ENCODE results near the gene JPH2. TPM values are rescaled to one million over a fixed set of nuclear protein-coding genes. Genes with fewer than 3 reads are reported as not detected.

Gene JPH2
- total RNA-seq, 1 donor from 2014 or later = 7.9 TPM

DNA sequence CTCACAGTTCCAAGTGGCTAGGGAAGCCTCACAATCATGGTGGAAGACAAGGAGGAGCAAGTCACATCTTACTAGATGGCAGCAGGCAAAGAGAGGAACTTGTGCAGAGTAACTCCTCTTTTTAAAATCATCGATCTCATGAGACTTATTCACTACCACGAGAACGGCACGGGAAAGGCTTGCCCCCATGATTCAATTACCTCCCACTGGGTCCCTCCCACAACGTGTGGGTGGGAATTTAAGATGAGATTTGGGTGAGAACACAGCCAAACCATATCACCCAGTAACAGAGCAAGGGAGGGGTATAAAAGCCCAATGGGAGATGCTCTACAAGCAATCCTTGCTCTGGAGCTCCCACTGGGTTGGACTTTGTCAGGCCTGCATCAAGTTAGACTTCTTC is 80.4 kb downstream of the JPH2 start:
- H3K9me3 ChIP-seq = peaks cover 7% of the 10 kb centered on the region
- TF ChIP-seq, protein P1, sequence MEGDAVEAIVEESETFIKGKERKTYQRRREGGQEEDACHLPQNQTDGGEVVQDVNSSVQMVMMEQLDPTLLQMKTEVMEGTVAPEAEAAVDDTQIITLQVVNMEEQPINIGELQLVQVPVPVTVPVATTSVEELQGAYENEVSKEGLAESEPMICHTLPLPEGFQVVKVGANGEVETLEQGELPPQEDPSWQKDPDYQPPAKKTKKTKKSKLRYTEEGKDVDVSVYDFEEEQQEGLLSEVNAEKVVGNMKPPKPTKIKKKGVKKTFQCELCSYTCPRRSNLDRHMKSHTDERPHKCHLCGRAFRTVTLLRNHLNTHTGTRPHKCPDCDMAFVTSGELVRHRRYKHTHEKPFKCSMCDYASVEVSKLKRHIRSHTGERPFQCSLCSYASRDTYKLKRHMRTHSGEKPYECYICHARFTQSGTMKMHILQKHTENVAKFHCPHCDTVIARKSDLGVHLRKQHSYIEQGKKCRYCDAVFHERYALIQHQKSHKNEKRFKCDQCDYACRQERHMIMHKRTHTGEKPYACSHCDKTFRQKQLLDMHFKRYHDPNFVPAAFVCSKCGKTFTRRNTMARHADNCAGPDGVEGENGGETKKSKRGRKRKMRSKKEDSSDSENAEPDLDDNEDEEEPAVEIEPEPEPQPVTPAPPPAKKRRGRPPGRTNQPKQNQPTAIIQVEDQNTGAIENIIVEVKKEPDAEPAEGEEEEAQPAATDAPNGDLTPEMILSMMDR (IDR thresholded peaks at IDR 0.05) = no peak
- no peak overlapping the region for H3K4me3 ChIP-seq
- H3K27ac ChIP-seq = no peak overlapping the region
- H3K4me1 ChIP-seq = no peaks in the 10 kb centered on the region
- intact Hi-C loops (cut with DNase I) = no loop called here
- H3K27me3 ChIP-seq = no peaks in the 10 kb centered on the region
- H3K36me3 ChIP-seq = no peaks in the 10 kb centered on the region
- DNase-seq (no peak), ATAC-seq (no peak)

DNA sequence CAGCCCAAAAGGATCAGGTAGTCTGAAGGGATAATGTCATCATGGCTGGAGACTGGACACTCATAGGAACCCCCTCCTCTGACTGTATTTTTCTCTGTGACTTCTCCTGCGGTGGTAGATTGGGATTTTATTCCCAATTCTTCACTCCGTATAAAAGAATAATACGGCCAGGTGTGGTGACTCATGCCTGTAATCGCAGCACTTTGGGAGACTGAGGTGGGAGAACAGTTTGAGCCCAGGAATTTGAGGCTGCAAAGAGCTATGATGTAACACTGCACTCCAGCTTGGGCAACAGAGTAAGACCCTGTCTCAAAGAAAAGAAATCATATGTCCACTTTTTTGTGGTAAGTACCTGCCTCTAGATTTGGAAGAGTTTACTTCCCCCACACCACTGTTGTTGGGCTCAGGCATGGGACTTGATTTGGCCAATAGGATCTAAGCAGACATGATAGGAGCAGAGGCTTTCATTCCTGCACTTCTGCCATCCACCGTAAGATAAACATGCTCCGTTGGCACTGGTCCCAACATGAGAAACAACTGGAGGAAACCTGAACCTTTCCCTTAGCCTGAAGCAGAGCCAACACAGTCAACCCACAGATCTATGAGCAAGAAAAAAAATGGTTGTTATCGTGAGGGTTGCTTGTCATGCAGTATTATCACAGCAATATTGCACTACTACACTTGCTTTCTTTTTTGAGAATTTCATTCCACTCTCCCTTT is 82.0 kb downstream of the JPH2 start:
- H3K27ac ChIP-seq = no peak overlapping the region
- no peaks in the 10 kb centered on the region for H3K36me3 ChIP-seq
- peaks cover 7% of the 10 kb centered on the region for H3K9me3 ChIP-seq
- peaks cover 4% of the 10 kb centered on the region for H3K27me3 ChIP-seq
- TF ChIP-seq, protein P1 (IDR thresholded peaks at IDR 0.05) = no peak
- H3K4me3 ChIP-seq = no peak overlapping the region
- intact Hi-C loops (cut with DNase I) = no loop called here
- no peaks in the 10 kb centered on the region for H3K4me1 ChIP-seq
- no peak for DNase-seq
- no peak for ATAC-seq

DNA sequence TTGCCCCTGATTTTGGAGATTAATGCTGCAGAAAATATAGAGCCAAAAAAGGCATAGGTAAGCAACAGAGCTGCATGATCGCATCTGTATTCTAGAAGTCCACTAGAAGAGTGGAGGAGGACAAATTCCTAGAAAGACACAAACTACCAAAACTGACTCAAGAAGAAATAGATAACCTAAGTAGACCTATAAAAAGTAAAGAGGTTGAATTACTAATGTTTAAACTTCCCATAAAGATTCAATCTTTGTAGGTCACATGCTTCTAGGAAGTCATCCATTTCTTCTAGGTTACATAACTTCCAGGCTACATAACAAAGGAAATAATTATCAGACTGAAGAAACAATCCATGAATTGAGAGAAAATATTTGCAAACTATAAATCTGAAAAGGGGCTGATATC is 84.4 kb downstream of the JPH2 start:
- Histone ChIP-seq H3K27ac (no peak overlapping the region), H3K27me3 (peaks cover 4% of the 10 kb centered on the region), H3K9me3 (peaks cover 7% of the 10 kb centered on the region), H3K4me1 (no peaks in the 10 kb centered on the region), H3K4me3 (no peak overlapping the region), H3K36me3 (no peaks in the 10 kb centered on the region)
- DNase-seq (no peak), ATAC-seq (no peak)
- TF ChIP-seq, protein P1 (IDR thresholded peaks at IDR 0.05) = no peak
- intact Hi-C loops (cut with DNase I) = no loop called here

DNA sequence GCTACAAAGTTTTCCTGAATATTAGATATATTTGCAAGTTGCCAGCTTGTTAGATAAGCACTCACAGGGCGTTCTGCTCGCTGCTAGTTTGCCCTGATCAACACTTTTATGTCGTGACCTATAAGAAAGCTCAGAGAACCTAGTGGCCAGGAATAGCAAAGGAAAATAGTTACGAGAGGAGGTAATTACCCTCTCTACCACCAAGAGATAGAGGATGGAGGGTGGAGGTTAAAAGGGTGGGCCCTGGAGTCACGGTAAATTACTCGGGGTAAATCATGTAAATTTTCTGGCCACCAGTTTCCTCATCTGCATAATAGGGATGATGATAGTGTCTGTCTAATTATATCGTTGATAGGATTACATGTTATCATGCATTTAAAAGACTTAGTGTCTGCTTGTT is 87.2 kb downstream of the JPH2 start:
- Histone ChIP-seq H3K36me3 (no peaks in the 10 kb centered on the region), H3K9me3 (peaks cover 7% of the 10 kb centered on the region), H3K27me3 (peaks cover 9% of the 10 kb centered on the region), H3K4me3 (no peak overlapping the region), H3K27ac (no peak overlapping the region), H3K4me1 (no peaks in the 10 kb centered on the region)
- intact Hi-C loops (cut with DNase I) = no loop called here
- DNase-seq (no peak), ATAC-seq (no peak)
- TF ChIP-seq, protein P1 (IDR thresholded peaks at IDR 0.05) = no peak

DNA sequence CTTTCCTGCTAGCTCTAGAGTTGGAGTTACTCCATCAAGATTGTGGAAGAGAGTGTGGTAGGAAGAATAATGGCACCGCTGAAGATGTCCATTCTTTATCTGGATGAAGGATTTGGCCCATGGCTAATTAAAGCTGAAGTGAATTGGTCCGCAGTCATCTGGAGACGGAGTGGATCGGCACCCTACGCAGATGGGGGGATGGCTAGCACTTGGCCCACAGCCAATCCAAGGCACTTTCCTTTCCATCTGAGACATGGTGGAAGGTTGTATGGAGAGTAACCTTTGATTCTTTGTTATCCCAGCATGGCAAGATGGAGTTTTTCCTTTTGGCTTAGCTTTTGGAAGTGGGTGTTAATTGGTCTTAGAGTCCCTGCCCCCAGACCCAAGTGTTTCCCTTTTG is 88.3 kb downstream of the JPH2 start:
- Histone ChIP-seq H3K9me3 (peaks cover 7% of the 10 kb centered on the region), H3K27me3 (peaks cover 9% of the 10 kb centered on the region), H3K4me1 (no peaks in the 10 kb centered on the region), H3K4me3 (no peak overlapping the region), H3K27ac (no peak overlapping the region), H3K36me3 (no peaks in the 10 kb centered on the region)
- ATAC-seq (no peak), DNase-seq (no peak)
- intact Hi-C loops (cut with DNase I) = no loop called here
- TF ChIP-seq, protein P1 (IDR thresholded peaks at IDR 0.05) = no peak

DNA sequence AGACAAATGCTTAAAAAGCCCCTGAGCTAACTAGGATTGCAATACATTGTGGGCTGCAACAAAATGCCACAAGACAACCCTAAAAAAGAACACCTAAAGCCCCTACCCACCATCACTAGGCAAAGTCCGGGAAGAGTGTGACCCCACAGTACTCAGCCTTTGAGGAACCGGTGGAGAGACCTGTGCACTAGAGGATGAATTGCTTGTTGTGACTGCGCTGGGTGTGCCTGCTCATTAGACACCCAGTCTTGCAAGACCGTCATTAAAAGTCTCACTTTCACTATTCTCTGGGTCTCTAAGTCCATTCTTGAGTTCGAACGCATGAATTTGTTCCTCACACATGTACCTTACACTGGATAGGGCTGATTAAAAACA is 88.7 kb downstream of the JPH2 start:
- H3K36me3 ChIP-seq = no peaks in the 10 kb centered on the region
- no peak for ATAC-seq

More for the DNA sequence above, 88.7 kb downstream of the JPH2 start:
- H3K4me3 ChIP-seq = no peak overlapping the region
- no peaks in the 10 kb centered on the region for H3K4me1 ChIP-seq
- peaks cover 7% of the 10 kb centered on the region for H3K9me3 ChIP-seq
- no peak overlapping the region for H3K27ac ChIP-seq
- H3K27me3 ChIP-seq = peaks cover 9% of the 10 kb centered on the region
- TF ChIP-seq, protein P1 (IDR thresholded peaks at IDR 0.05) = no peak
- DNase-seq = no peak
- intact Hi-C loops (cut with DNase I) = no loop called here
